Stimulated activated CD4-positive, alpha-beta T cell treated with anti-CD3 and anti-CD28 coated beads, Interleukin-15, amount 100 ng/mL, for 1 hour (primary cell): ENCODE data around the gene OCIAD2.
"Not testable (repeated sequence)": the region's sequence is repeated elsewhere in the genome, so short reads cannot be mapped to it uniquely, and the experiment has no call there.

Experiments used
- DNase-seq, 2 donors: peaks; one replicate each; pipeline ENCODE4 v3.0.0-alpha.2; 2020; ENCODE audit warnings: low read depth in 1 of 2, low spot score in 1 of 2

OCIAD2 gene

GRCh38 chr4:48906206-48907173 is at the start of gene OCIAD2:
TSS of gene OCIAD2 (minus strand) at chr4:48906774. CDS start at chr4:48904549, 2,225 bp downstream.
- DNase-seq, result peak; percentile 64 to 75

- DNase-seq, result no peak
These were observed 47.7 kb upstream of the OCIAD2 start for GRCh38 chr4:48954314-48954713.

GRCh38 chr4:48949518-48950219 is 43.1 kb upstream of the OCIAD2 start:
- DNase-seq, result no peak

- no peak for DNase-seq
These were observed 42.5 kb upstream of the OCIAD2 start for GRCh38 chr4:48949086-48949485.

GRCh38 chr4:48947731-48948130 is 41.2 kb upstream of the OCIAD2 start:
- DNase-seq, result no peak

GRCh38 chr4:48945981-48946380 is 39.4 kb upstream of the OCIAD2 start:
- no peak for DNase-seq

GRCh38 chr4:48944756-48945241 is 38.2 kb upstream of the OCIAD2 start:
- no peak for DNase-seq

- DNase-seq, result no peak
These were observed 37.7 kb upstream of the OCIAD2 start for GRCh38 chr4:48944252-48944651.

- no peak for DNase-seq
These were observed 36.8 kb upstream of the OCIAD2 start for GRCh38 chr4:48943387-48943786.

- no peak for DNase-seq
These were observed 33.2 kb upstream of the OCIAD2 start for GRCh38 chr4:48939785-48940184.

GRCh38 chr4:48938831-48939230 is 32.3 kb upstream of the OCIAD2 start:
- DNase-seq, result no peak

- no peak for DNase-seq
These were observed 30.5 kb upstream of the OCIAD2 start for GRCh38 chr4:48937033-48937432.

GRCh38 chr4:48931459-48931858 is 24.9 kb upstream of the OCIAD2 start:
- DNase-seq, result no peak

- no peak for DNase-seq
These were observed 24.1 kb upstream of the OCIAD2 start for GRCh38 chr4:48930654-48931053.

- no peak for DNase-seq
These were observed 17.8 kb upstream of the OCIAD2 start for GRCh38 chr4:48924416-48924815.

GRCh38 chr4:48923065-48923464 is 16.5 kb upstream of the OCIAD2 start:
- DNase-seq, result not testable (repeated sequence)

- no peak for DNase-seq
These were observed 7.7 kb upstream of the OCIAD2 start for GRCh38 chr4:48914311-48914710.

GRCh38 chr4:48913346-48913745 is 6.8 kb upstream of the OCIAD2 start:
- DNase-seq, result no peak

GRCh38 chr4:48912349-48912748 is 5.8 kb upstream of the OCIAD2 start:
- no peak for DNase-seq

- no peak for DNase-seq
These were observed 3.9 kb upstream of the OCIAD2 start for GRCh38 chr4:48910511-48910910.

- peak; percentile 7 to 30 for DNase-seq
These were observed 3.1 kb upstream of the OCIAD2 start for GRCh38 chr4:48909697-48910096.

GRCh38 chr4:48908687-48909086 is 2.1 kb upstream of the OCIAD2 start:
- no peak for DNase-seq
